NOMO-1 treated with dmso at 0.1 percent for 144 hours (cell line): ENCODE data around the gene MAGI2.

Experiments used
- DNase-seq: peaks from one replicate; lab custom pipeline; 2025; ENCODE audit not compliant: unreplicated experiment; lab: John Stamatoyannopoulos, UW

Gene MAGI2

DNA sequence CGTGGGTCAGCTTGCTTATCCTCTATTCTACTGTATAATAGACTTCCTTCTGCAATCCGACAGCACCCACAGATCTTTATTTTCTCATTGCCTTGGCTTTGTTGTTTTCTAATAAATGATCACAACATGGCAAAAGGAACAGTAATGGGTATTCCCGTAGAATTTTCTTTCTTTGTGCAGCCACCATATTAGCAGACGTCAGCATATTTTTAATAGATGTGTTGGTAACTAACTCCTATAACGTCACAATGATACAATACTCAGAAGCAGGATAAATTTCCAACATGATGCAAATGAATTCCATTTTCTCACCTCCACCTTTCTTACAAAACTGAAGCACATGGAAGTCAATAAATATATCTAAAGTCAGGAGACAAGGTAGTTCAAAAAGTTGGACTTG is 617.6 kb downstream of the MAGI2 start:
- DNase-seq, result no peak

DNA sequence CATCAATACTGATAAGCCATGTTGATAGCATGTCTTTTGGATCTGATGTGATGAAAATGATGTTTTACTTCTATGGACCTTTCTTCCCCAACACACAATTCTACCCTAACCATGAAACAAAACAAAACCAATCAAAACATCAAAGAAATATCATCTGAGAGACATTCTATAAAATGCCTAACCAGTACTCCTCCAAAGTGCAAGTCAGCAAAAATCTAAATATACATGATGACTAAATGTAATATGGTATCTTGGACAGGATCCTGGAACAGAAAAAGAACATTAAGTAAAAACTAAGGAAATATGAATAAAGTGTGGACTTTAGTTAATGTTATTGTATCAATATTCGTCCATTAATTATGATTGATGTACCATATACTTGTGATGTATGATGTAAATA is 625.1 kb downstream of the MAGI2 start:
- no peak for DNase-seq

DNA sequence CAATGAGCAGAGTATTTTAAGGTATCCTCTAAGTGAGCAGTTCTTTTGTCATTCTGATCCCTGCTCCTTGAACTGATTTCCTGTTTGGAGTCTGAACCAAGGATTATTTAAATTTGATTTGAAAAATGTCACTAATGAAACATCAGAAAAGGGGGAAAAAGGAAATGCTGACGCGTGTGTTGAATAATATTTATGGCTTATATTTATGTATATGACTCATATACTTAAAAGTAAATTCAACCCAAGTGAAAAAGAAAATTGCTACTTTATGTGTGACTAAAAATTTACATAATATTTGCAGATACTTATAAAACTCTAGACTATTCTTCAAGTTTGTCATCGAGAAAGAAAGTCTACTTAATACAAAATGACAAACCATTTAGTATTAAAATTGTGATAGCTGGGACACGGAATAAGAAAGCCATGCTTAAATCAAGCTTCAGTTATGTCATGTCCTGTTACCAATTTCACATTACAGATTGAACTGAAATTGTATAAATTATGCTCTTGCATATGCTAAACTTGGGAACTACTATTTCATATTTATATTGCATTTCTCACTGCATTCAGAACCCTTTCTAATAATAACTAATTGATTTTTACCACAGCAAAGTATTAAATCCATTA is 649.9 kb downstream of the MAGI2 start:
- no peak for DNase-seq

DNA sequence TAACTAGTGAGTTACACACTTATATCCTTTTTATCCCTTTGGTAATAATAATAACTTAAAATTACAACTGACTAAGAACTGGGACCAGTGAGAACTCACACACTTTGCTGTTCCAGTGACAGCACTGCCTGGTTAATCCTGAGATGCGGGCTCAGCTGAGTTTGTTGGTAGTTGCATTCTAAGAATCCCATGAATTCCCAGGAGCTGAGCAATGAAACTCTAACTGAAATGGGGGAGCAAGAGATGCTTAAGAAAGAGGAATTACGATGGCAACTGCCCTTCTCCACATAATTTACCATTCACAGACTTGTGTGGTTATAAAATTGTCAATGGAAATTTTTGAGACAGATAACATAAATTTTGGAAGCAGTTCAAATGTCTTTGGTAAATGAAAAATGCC is 659.4 kb downstream of the MAGI2 start:
- no peak for DNase-seq

DNA sequence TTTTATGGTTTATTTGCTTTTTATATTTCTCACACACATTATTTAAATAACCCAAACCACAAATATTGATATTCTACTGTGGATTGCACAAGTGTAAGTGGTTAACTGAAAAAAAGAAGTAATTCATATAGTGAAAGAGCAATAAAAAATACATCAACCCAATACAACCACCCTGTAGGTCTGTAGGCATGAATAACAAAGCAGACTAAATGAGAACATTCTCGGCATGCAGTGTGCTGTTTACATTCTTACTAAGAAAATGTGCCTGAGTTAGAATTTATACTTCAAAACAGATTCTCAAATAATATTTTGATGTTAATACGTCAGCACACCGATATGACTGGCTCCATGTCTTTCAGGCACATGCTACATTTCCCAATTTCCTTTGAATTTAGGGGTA is 660.8 kb downstream of the MAGI2 start:
- no peak for DNase-seq

DNA sequence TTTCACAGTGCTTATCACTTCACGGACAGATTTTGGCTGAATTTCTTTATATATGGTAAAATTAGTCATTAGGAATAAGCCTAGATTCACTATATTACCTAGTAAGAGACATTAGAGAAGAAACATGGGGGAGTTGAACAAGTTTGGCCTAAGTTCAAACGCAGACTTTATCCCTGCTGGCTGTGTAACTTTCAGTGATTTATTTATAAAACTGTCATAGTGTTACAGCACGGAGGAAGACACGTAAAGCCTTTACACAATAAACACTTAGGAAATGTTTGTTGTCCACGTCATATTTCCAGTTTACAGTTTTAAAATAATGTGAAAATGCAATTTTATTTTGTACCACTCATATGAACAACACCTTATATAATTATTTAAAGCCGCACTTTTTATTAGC is 661.5 kb downstream of the MAGI2 start:
- DNase-seq, result no peak

DNA sequence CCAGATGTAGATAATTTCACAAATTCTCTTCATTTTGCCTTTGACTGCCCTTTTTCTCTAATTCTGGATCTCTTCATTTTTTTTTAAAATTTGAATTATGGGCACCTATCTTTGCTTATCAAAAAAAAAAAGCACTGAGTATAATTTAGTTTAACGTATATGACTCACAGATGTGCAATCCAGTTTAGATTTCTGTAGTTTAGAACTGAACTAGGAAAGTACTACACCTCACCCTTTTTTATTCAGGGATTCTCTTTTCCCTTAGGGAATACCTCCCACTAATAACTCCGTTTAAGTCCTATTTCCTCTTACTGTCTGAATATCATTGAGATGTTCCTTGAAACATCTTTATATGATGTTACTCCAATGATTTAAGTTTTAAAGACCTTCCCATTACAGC is 665.0 kb downstream of the MAGI2 start:
- DNase-seq, result no peak

DNA sequence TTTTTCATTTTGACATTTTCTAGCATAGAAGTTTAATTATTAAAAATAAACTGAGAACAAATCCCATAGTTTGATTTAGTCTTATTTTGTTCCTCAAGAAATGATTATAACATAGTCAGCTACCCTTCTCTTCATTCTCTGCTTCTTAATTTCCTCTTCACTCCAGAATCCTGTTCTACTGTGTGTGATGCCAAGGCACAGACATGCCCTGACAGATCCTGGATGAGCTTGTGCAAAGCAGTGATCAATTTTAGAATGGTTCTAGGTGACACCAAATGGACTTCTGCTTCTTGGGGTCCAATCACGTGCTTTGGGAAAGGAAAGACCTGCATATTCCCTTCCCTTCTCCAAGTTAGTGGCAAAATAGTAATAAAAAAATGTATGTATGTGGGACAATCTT is 665.6 kb downstream of the MAGI2 start:
- no peak for DNase-seq

DNA sequence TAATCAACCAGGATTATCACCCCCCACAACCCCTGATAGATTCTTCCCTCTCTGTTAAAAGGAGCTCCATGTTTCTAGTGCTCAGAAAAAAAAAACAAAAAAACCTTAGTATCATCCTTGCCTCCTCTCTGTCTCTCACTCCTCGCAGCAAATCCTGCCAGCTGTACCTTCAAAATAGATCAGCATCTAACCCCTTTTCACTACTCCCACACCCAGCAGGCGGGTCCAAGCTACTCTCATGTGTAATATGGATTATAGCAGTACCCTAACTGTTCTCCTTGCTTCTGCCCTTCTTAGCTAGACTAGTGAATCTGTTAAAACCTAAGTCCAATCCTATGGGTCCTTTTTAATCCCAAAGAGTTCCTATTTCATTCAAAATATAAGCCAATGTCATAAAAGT is 667.4 kb downstream of the MAGI2 start:
- no peak for DNase-seq

DNA sequence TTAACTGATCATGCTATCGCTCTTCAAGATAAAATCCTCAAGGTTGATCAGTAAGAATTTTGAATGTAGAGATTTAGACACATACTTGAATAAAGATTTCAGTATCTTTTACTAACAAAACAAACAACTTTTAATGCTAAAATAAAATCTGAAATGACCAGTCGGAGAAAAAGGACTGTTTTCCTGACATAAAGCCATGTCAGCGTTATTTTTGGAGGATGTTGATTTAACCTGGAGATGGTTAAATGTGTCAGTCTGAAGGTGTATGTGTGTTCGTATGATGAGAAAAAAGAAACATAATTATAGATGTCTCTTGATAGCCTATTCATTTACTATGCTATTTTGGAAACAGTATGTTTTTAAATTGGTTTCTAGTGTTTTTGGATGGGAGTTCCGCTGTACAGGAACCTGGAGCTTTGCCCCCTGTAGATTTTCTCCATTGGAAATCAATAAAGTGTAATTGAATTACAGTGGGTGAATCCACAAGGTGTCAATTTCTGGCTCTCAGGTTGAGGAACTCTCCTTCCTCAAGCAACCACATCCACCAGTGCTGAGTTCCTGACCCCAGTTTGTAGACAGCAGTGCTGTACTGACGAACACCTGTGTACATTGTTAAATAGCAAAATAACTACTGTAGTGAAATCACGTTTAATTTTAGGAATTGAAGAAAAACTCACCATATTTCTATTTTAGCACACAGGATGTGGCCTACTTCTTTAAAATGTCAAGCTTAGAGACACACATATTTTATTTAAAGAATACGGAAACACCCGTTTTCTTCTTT is 670.1 kb downstream of the MAGI2 start:
- no peak for DNase-seq

DNA sequence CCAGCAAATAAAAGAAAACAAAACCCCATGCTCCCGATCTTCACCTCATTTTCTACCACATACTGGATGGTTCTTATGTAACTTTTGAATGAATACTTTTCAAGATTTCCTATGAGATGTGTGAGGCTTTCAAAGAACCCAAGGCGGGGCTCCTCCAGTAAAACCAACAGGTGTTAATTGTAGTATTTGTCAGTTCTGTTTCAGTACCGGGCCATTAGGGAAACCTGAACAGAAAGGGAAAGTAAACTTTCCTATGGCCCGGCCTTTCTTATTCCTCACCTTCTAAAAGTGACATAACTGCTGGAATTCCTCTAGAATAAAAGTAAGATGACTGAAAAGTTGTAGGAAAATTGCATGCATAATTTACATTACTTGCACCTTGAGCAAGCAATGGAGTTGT is 672.9 kb downstream of the MAGI2 start:
- no peak for DNase-seq

DNA sequence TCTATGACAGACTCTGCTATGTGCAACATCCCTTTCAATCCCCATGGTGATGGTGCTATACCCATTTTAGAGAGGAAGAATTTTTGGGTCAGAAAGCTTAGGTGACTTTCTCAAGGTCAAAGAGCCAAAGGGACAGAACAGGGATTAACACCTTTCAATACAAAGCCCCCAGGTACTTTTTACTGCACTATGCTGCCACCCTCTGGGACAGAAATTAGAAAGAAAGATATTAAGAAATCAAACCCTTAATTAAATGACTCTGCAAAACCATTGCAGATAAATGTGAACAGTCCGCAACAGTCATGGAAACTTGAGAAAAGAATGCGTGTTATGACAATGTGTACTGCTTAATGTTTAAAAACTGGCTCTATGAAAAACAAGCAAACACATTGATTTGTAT is 673.7 kb downstream of the MAGI2 start:
- no peak for DNase-seq

DNA sequence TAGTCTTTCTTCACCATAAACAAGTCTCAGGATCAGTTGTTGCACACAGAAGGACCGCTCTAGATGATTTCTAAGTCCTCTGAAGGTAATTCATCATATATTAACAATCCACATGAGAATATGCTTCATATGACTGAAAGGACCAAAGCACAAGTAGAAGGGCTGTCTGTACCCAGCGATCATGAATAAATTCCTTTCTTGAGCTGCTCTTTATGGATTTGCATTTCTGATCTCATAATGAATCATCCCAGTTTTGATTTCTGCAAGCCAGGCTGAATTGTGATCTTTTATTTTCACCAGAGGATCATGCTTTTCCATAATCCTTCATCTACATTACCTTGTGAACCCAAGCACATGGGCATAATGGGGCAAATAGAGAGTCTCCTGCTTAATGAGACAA is 675.6 kb downstream of the MAGI2 start:
- DNase-seq, result no peak

DNA sequence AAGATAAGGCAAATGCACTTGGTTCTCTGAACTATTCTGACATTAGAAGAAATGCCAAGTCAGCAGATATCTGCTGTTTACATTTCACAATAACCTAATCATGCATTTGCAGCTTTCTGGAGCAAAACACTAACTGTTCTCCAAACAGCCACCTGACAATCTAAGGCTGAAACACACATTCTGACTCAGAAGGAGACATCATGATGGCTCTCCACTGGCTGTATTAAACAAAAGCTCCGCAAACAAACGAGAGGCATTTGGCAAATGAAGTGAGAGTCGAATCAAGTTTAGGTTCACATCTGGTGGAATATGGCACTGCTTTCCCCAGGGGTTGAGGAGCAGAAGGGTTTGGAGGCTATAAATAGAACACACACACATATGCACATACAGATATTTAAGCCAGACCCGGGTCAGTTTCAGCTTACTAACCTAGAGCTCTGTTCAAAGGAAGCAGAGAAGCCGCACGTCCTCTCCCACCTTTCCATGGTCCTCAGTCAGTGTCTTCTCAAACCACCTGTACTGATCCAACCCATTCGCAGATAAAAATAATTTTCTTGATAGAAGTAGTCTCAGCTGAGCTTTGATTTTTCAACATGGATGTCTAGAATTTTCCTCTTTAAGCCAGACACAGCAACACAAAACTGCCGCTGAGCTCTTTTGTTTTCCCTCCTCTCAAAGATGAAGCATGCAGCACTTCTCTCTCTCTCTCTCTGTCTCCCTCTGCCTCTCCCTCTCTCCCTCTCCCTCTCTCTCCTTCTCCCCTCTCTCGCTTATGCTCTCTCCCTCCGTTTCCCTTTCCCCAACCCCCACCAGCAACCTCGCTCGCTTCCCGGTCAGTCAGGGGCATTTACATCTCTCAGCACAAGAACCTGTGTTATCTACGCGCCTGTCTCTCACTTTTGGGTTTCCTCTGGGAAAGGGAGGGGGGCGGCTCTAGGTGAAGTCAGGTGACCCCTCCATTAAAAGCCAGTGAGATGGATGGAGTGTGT is 682.8 kb downstream of the MAGI2 start:
- DNase-seq, result no peak

DNA sequence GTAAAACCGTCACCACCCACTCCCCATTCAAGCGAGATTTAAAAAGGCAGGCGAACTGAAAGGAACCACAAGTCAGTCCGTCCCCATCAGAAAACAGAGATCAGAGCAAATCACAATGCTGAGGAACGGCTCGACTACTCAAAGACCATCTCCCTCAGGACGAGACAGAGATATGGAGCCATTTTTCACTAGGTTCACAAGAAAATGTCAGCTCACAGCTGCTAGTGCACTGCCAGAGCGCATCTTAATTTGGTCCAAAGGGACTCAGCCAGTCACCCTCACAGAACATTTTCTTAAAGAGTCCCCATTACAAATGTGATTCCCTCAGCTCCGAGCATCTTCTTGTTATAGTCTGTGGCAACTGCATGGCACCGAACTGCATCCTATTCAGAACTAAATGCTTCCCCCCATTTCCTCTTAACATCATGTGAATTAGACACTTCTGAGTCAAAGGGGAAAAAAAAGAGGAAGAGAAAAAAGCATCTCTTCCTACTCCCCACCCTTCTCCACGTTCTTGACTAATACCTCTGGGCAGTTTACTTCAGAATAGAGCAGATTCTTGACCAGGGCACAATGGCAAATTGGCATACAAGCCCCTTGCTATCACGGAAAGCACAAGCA is 683.9 kb downstream of the MAGI2 start:
- DNase-seq, result peak; percentile 29

DNA sequence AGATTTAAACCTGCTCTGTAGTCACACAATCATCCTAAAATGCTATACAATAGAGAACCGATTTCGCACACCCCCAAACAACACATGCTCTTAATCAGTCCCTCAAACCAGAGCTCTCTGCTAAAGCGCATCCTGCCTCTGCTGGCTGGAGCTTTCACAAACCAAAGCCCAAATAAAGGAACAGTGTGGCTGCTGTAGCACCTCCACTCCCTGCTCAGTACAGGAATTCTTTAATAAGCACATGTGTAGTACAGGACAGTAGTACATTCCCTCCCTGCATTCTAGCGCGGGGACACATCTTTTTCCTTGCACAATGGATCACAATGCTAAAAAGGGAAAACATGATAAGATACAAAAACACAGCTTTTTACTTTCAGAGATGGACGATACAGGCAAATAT is 684.6 kb downstream of the MAGI2 start:
- DNase-seq, result no peak

DNA sequence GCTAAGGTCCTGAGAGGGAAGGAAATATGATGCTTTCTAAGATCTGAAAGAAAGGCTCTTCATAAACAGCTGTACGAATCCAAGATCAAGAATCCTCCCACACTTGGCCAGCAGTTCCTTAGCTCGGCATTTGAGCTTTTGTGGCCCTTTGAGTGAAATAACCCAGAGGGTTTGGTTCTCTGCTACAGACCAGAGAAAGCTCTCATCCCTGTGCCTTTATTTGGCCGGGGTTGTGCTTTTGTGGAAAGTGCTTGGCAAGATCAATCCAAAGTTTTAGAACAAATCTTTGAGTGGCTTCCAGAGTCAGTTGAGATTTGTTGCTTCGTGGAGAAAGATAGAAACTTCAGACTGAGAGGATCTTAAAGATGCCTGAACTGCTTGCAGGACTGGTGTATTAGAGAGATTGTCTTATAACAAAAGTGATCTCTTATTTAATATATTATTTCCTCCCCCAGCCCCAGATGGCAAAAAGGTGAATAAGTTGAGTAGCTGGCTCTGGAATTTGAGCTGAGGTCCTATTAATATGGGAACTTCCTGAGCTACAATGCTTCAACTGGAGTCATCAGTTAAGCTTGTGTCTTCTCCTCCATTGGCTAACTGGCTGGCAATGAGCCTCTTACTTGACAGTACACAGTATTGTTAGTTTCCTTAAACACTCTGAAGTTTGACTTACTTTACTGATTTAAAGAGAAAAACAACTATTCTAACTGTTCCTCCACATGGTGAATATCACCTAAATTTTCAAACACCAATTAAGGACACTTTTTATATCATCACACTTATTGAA is 687.3 kb downstream of the MAGI2 start:
- DNase-seq, result no peak

DNA sequence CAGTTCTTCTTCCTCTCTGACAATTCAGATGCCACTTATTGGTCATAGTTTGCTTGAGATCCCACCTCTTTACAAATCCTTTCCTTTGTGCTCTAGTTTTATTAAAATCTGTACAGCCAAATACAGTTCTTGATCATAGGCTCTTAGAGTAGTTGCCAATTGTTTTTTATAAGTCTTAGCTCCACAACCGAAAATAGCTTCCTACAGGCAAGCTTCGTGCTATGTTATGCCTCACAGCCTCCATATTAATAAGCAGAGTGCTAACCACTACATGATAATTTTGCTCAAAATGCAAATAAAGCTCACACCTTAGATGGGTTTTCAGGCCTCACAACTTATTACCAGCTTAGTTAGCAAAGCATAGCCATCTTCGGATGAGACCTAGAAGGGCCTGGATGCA is 688.9 kb downstream of the MAGI2 start:
- DNase-seq, result no peak

DNA sequence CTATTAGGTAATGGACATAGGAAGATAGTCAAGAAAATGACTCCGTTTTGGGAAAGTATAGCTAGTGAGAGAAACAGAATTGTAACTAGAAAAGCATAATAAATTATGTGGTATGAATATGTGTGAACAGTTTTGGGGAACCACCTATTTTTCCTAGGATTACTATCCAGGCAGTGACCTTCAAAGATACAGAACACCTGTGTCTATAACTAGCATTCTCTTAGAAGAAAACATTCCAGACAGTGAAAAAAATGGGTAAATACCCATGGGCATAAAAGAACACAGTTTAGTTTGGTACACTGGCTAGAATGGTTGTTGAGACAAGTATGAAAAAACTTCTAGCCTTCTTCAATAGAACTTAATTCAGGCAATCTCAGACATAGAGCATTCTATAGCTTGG is 690.8 kb downstream of the MAGI2 start:
- no peak for DNase-seq

DNA sequence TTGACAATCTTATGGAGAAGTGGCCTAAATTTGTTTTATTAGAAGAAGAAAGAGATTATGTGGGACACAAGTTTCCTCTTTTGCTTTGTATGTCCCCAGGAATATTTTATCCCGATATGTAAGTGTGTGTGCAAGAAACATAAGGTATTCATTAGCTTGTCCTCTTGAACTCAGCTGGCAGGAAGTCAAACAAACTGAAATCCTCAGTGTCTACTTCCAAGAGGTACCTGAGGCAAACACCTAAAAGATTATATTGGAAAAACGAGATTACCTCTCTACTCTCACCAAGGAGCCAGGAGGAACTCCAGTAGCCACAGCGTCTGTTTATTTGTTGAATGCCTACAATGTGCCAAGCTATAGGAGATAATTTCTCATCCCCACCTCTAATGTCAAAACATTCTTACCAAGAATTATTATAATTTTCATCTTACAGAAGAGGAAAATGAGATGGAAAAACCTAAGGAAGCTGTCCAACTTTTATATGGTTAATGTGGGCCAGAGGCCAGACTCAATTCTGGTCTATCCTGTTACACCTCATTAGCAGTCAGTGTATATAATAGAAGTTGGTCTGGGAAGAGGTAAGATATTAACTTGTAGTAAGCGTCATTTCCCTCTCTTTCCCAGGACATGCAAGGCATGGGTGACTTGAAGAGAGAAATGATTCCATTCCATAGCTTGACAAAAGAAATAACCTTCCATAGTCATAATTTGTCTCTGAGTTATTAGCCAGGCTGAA is 692.7 kb downstream of the MAGI2 start:
- no peak for DNase-seq
